ENCODE measurements around the gene ANGPTL3.

ANGPTL3 gene

GRCh38 chr1:62628506-62628905, 31.2 kb downstream of the ANGPTL3 start:
- DNase-seq (ENCODE audit: low read depth), result no peak

GRCh38 chr1:62637392-62638105, 40.2 kb downstream of the ANGPTL3 start:
- DNase-seq (ENCODE audit: low read depth), result no peak

GRCh38 chr1:62643283-62643682, 46.0 kb downstream of the ANGPTL3 start:
- DNase-seq (ENCODE audit: low read depth), result no peak

GRCh38 chr1:62652387-62652786, 55.1 kb downstream of the ANGPTL3 start:
- no peak for DNase-seq (ENCODE audit: low read depth)

- no peak for DNase-seq (ENCODE audit: low read depth)
Measured at GRCh38 chr1:62654744-62655143, 57.4 kb downstream of the ANGPTL3 start.

All from activated T-helper 9 cell treated with anti-CD3 and anti-CD28 coated beads, Interleukin-2, amount 50 U/mL, for 16 hours (primary cell).